CD14-positive monocyte (primary cell): ENCODE results near the gene KCNJ6. TPM values are rescaled to one million over a fixed set of nuclear protein-coding genes. Genes with fewer than 3 reads are reported as not detected.

Experiments used
- DNase-seq, 3 donors: peaks; one replicate each; pipeline ENCODE4 v3.0.0-alpha.2; 2011 to 2022
- H2AFZ ChIP-seq: 2 replicates; pipeline ENCODE4 v1.6.0; 2012; ENCODE audit warnings: mild to moderate bottlenecking, low read depth, low read length, inconsistent platforms; ENCODE audit not compliant: insufficient read depth, poor library complexity, severe bottlenecking
- H3K27ac ChIP-seq, 2 donors: 1 replicate in 1 of 2; 2 replicates in 1 of 2; pipeline ENCODE4 v1.5.1; 2012 to 2013; ENCODE audit warnings: low read length in 2 of 2, control low read depth in 1 of 2, inconsistent platforms in 1 of 2, low read depth in 1 of 2, mild to moderate bottlenecking in 1 of 2
- H3K27me3 ChIP-seq, 2 donors: one replicate each; pipeline versions ENCODE4 v1.6.0 to v1.6.1; 2011 to 2013; ENCODE audit warnings: low read length in 2 of 2; ENCODE audit not compliant: control insufficient read depth in 2 of 2, insufficient read depth in 2 of 2
- H3K36me3 ChIP-seq, 2 donors: replicated peaks in 1 of 2; 1 replicate in 1 of 2; 2 replicates in 1 of 2; pipeline versions ENCODE4 v1.5.1 to v1.6.1; 2012 to 2013; ENCODE audit warnings: low read length in 2 of 2, control low read depth in 1 of 2, inconsistent platforms in 1 of 2, mild to moderate bottlenecking in 1 of 2; ENCODE audit not compliant: insufficient read depth in 2 of 2, control insufficient read depth in 1 of 2
- H3K4me1 ChIP-seq, 2 donors: 1 replicate in 1 of 2; 2 replicates in 1 of 2; pipeline versions ENCODE4 v1.5.1 to v1.6.1; 2012 to 2013; ENCODE audit warnings: low read length in 2 of 2, control low read depth in 1 of 2, inconsistent platforms in 1 of 2, mild to moderate bottlenecking in 1 of 2, moderate library complexity in 1 of 2; ENCODE audit not compliant: insufficient read depth in 2 of 2, control insufficient read depth in 1 of 2
- H3K4me2 ChIP-seq: replicated peaks from 2 replicates; pipeline ENCODE3; 2012; ENCODE audit warnings: low read length, moderate library complexity, mild to moderate bottlenecking; ENCODE audit not compliant: poor library complexity, severe bottlenecking; ENCODE audit errors: extremely low read depth
- H3K4me3 ChIP-seq, 3 experiments: fragments of 200-600 bp in 1 of 3; sonication (generic) in 1 of 3; replicated peaks in 1 of 3; 1 replicate in 2 of 3; 2 replicates in 1 of 3; pipeline ENCODE4 v1.5.1; 2011 to 2013; ENCODE audit warnings: low read length in 3 of 3, mild to moderate bottlenecking in 3 of 3, control low read depth in 2 of 3, low read depth in 2 of 3, inconsistent platforms in 1 of 3, moderate library complexity in 1 of 3
- H3K79me2 ChIP-seq: 2 replicates; pipeline ENCODE4 v1.6.0; 2012; ENCODE audit warnings: mild to moderate bottlenecking, control low read depth, inconsistent platforms, low read length, moderate library complexity; ENCODE audit not compliant: insufficient read depth
- H3K9ac ChIP-seq: 2 replicates; pipeline ENCODE4 v1.6.0; 2017; ENCODE audit warnings: low read length, mild to moderate bottlenecking; ENCODE audit not compliant: insufficient read depth, poor library complexity, severe bottlenecking
- H3K9me3 ChIP-seq, 2 donors: replicated peaks in 1 of 2; 1 replicate in 1 of 2; 2 replicates in 1 of 2; pipeline versions ENCODE4 v1.5.1 to v1.6.1; 2012 to 2013; ENCODE audit warnings: low read length in 2 of 2, control low read depth in 1 of 2; ENCODE audit not compliant: control insufficient read depth in 1 of 2, insufficient read depth in 1 of 2
- H4K20me1 ChIP-seq: 2 replicates; pipeline ENCODE4 v1.6.0; 2012; ENCODE audit warnings: mild to moderate bottlenecking, low read length, control low read depth, moderate library complexity; ENCODE audit not compliant: insufficient read depth
- H3K27ac Mint-ChIP-seq, 7 donors: one replicate each; pipeline ENCODE4 v1.8.0; 2020; ENCODE audit warnings: mild to moderate bottlenecking in 7 of 7, mixed read lengths in 7 of 7, moderate library complexity in 6 of 7, inconsistent platforms in 2 of 7
- H3K27me3 Mint-ChIP-seq, 3 donors: one replicate each; pipeline ENCODE4 v1.8.0; 2021 to 2022; ENCODE audit warnings: low read depth in 3 of 3, mild to moderate bottlenecking in 3 of 3, mixed read lengths in 3 of 3, moderate library complexity in 3 of 3, inconsistent platforms in 1 of 3
- H3K36me3 Mint-ChIP-seq, 2 donors: one replicate each; pipeline ENCODE4 v1.8.0; 2020; ENCODE audit warnings: mixed read lengths in 2 of 2, inconsistent platforms in 1 of 2, mild to moderate bottlenecking in 1 of 2
- H3K4me1 Mint-ChIP-seq: one replicate; pipeline ENCODE4 v1.8.0; 2020; ENCODE audit warnings: mild to moderate bottlenecking, mixed read lengths
- H3K4me3 Mint-ChIP-seq, 2 donors: one replicate each; pipeline ENCODE4 v1.8.0; 2020; ENCODE audit warnings: mild to moderate bottlenecking in 2 of 2, mixed read lengths in 2 of 2, moderate library complexity in 1 of 2
- H3K9me3 Mint-ChIP-seq, 7 donors: one replicate each; pipeline ENCODE4 v1.8.0; 2020 to 2022; ENCODE audit warnings: mixed read lengths in 7 of 7, mild to moderate bottlenecking in 6 of 7, moderate library complexity in 6 of 7, inconsistent platforms in 2 of 7
- WGBS: methylation state at CpG from one replicate; pipeline ENCODE4 v1.1.5; 2013; ENCODE audit warnings: missing lambda C conversion rate; ENCODE audit not compliant: insufficient coverage; 5-methylcytosine and 5-hydroxymethylcytosine counted together
- intact Hi-C, 2 donors: fragments of 100-400 bp; cut with micrococcal nuclease; formaldehyde crosslinking; loops; one replicate each; pipeline versions ENCODE4 v1.15.0 to v1.15.1; 2023
- polyA plus RNA-seq, 3 donors: library from polyadenylated mRNA; depleted of rRNA in 1 of 3; unstranded in 2 of 3; stranded (reverse) in 1 of 3; fragments of 300-500 nt in 2 of 3; fragments of >200 nt in 1 of 3; fragmentation: Illumina TruSeq in 2 of 3; gene quantifications; 1 replicate in 2 of 3; 2 replicates in 1 of 3; pipeline ENCODE4 v1.2.3, GENCODE V29; 2012 to 2021
- TF ChIP-seq, protein P1 (sequence below): fragments of 200-600 bp; IDR thresholded peaks from one replicate; pipeline ENCODE4 v1.8.0; 2022; ENCODE audit warnings: antibody characterized with exemption, mild to moderate bottlenecking

The KCNJ6 gene
- polyA plus RNA-seq, 3 donors = not detected

DNA sequence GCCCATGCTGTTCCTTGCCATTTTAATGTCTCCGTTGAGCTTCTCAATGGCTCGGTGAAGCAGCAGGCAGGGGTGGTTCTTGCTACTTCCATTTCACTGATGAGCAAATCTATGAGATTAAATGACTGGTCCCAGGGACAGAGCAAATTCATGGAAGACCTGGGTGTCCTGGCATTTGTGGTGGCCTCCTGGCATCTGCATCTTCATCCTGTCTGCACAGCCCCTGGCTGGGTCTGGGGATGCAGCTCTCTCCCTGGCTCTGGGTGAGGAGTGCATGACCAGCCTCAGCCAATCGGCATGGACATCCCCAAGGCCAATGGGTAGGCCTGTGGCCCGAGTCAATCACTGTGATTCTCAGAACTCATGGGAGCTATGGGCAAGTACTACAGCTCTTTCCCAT lies 261.7 kb downstream of the KCNJ6 start:
- Histone ChIP-seq H3K79me2 (no peaks in the 10 kb centered on the region), H3K27ac (no peak overlapping the region), H3K9ac (no peak overlapping the region), H3K27me3 (no peaks in the 10 kb centered on the region), H3K36me3 (no peaks in the 10 kb centered on the region), H3K4me3 (no peak overlapping the region), H3K4me2 (no peak overlapping the region), H2AFZ (no peak overlapping the region), H4K20me1 (no peaks in the 10 kb centered on the region), H3K9me3 (no peaks in the 10 kb centered on the region), H3K4me1 (no peaks in the 10 kb centered on the region)
- H3K4me1 Mint-ChIP-seq = no peaks in the 10 kb centered on the region
- no peaks in the 10 kb centered on the region for H3K36me3 Mint-ChIP-seq
- H3K27me3 Mint-ChIP-seq = peaks cover 0 to 6% (median 2%) of the 10 kb centered on the region in 3 donors
- no peak for DNase-seq
- H3K4me3 Mint-ChIP-seq = no peak overlapping the region
- 100% methylated on average over 2 of the region's 4 CpGs for WGBS
- no peak overlapping the region for H3K27ac Mint-ChIP-seq
- intact Hi-C loops = no loop called here
- TF ChIP-seq, protein P1, sequence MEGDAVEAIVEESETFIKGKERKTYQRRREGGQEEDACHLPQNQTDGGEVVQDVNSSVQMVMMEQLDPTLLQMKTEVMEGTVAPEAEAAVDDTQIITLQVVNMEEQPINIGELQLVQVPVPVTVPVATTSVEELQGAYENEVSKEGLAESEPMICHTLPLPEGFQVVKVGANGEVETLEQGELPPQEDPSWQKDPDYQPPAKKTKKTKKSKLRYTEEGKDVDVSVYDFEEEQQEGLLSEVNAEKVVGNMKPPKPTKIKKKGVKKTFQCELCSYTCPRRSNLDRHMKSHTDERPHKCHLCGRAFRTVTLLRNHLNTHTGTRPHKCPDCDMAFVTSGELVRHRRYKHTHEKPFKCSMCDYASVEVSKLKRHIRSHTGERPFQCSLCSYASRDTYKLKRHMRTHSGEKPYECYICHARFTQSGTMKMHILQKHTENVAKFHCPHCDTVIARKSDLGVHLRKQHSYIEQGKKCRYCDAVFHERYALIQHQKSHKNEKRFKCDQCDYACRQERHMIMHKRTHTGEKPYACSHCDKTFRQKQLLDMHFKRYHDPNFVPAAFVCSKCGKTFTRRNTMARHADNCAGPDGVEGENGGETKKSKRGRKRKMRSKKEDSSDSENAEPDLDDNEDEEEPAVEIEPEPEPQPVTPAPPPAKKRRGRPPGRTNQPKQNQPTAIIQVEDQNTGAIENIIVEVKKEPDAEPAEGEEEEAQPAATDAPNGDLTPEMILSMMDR = no peak
- no peaks in the 10 kb centered on the region for H3K9me3 Mint-ChIP-seq

DNA sequence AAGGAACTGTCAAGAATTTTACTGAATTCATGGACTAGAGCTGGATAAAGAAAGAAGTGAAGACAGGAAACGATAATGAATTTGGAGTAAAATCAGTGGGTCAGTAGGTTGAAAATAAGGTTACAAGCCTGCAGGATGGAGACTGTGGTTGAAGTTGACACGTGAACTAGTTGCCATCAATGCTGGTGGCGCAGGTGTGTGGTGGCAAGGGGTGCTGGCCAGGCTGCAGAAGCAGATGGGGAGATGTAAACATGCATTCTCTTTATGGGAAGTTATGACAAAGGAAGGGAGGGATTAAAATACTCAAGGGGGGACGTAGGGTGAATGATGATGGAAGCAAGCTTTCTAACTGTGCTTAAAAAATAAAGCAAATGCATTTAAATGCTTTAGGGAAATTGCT lies 263.1 kb downstream of the KCNJ6 start:
- Histone ChIP-seq H3K4me3 (no peak overlapping the region), H2AFZ (no peak overlapping the region), H3K79me2 (no peaks in the 10 kb centered on the region), H3K9me3 (no peaks in the 10 kb centered on the region), H3K27ac (no peak overlapping the region), H3K9ac (no peak overlapping the region), H3K4me1 (no peaks in the 10 kb centered on the region), H3K27me3 (no peaks in the 10 kb centered on the region), H3K4me2 (no peak overlapping the region), H4K20me1 (no peaks in the 10 kb centered on the region), H3K36me3 (no peaks in the 10 kb centered on the region)
- intact Hi-C loops = no loop called here
- peaks cover 2 to 4% (median 3%) of the 10 kb centered on the region in 3 donors for H3K27me3 Mint-ChIP-seq
- H3K4me1 Mint-ChIP-seq = no peaks in the 10 kb centered on the region
- 79% methylated on average over 4 of the region's 4 CpGs for WGBS
- H3K27ac Mint-ChIP-seq = no peak overlapping the region
- no peaks in the 10 kb centered on the region for H3K9me3 Mint-ChIP-seq
- no peak overlapping the region for H3K4me3 Mint-ChIP-seq
- TF ChIP-seq, protein P1 = no peak
- H3K36me3 Mint-ChIP-seq = no peaks in the 10 kb centered on the region
- no peak for DNase-seq
